OCI-LY7 (cell line): ENCODE measurements around the gene CHAF1A. TPM values are rescaled to one million over a fixed set of nuclear protein-coding genes. Genes with fewer than 3 reads are reported as not detected.

Source experiments
- BruUV-seq: library from RNA; stranded (reverse); fragments of 400-500 nt; replicated peaks from 2 replicates; lab custom pipeline; 2021; lab: Mats Ljungman, UMichigan
- CTCF ChIA-PET: fragments of 300-600 bp; sonication (Branson Sonifier 250); formaldehyde crosslinking; loops from one replicate; lab custom pipeline; 2022; ENCODE audit warnings: antibody characterized with exemption; ENCODE audit not compliant: unreplicated experiment; lab: Charles Lee
- POLR2A ChIA-PET: fragments of 300-600 bp; sonication (Branson Sonifier 250); formaldehyde crosslinking; loops from one replicate; lab custom pipeline; 2022; ENCODE audit warnings: antibody characterized with exemption; lab: Charles Lee
- DNase-seq: peaks from one replicate; pipeline ENCODE4 v3.0.0-alpha.2; 2015; ENCODE audit warnings: low spot score
- H2AFZ ChIP-seq: fragments of 200-600 bp; sonication (generic), shearing (Covaris generic); 2 replicates; pipeline ENCODE4 v1.6.1; 2014; ENCODE audit warnings: mild to moderate bottlenecking, antibody characterized with exemption, low read length, moderate library complexity
- H3K27ac ChIP-seq: fragments of 200-600 bp; sonication (generic); 2 replicates; pipeline ENCODE4 v1.5.1; 2014; ENCODE audit warnings: mixed run types, low read depth, mild to moderate bottlenecking, moderate library complexity, low read length, inconsistent platforms; ENCODE audit not compliant: poor library complexity, severe bottlenecking
- H3K36me3 ChIP-seq: fragments of 200-600 bp; sonication (generic); 2 replicates; pipeline ENCODE4 v1.6.1; 2014; ENCODE audit warnings: mild to moderate bottlenecking, antibody characterized with exemption, low read length, moderate library complexity, mixed read lengths; ENCODE audit not compliant: insufficient read depth
- H3K4me1 ChIP-seq: fragments of 200-600 bp; sonication (generic); 2 replicates; pipeline ENCODE4 v1.5.1; 2014; ENCODE audit warnings: mild to moderate bottlenecking, low read length; ENCODE audit not compliant: insufficient read depth, poor library complexity, severe bottlenecking
- H3K4me2 ChIP-seq: fragments of 200-600 bp; sonication (generic); 2 replicates; pipeline ENCODE4 v1.6.1; 2014; ENCODE audit warnings: mild to moderate bottlenecking, low read length
- H3K4me3 ChIP-seq: fragments of 200-600 bp; sonication (generic); 2 replicates; pipeline ENCODE4 v1.5.1; 2014; ENCODE audit warnings: mild to moderate bottlenecking, low read depth, low read length; ENCODE audit not compliant: poor library complexity, severe bottlenecking
- H3K79me2 ChIP-seq: fragments of 200-600 bp; sonication (generic); 2 replicates; pipeline ENCODE4 v1.6.1; 2016; ENCODE audit warnings: low read depth, mild to moderate bottlenecking, low read length, moderate library complexity, mixed read lengths; ENCODE audit not compliant: insufficient read depth
- H3K9me2 ChIP-seq: fragments of 200-600 bp; sonication (generic); 2 replicates; pipeline ENCODE4 v1.6.1; 2016; ENCODE audit warnings: mild to moderate bottlenecking, low read length, mixed read lengths; ENCODE audit not compliant: insufficient read depth
- H3K9me3 ChIP-seq: fragments of 200-600 bp; sonication (generic); 2 replicates; pipeline ENCODE4 v1.6.1; 2014; ENCODE audit warnings: mild to moderate bottlenecking, mixed run types, low read length, mixed read lengths
- H4K20me1 ChIP-seq: fragments of 200-600 bp; sonication (generic); 2 replicates; pipeline ENCODE4 v1.6.1; 2014; ENCODE audit warnings: mild to moderate bottlenecking, antibody characterized with exemption, low read length, moderate library complexity, mixed read lengths; ENCODE audit not compliant: insufficient read depth
- CTCF ChIP-seq: fragments of 200-600 bp; sonication (generic); conservative IDR thresholded peaks from 2 replicates; pipeline ENCODE4 v1.5.1; 2014; ENCODE audit warnings: mild to moderate bottlenecking, antibody characterized with exemption, low read length, moderate library complexity, mixed read lengths
- EZH2phosphoT487 ChIP-seq: fragments of 200-600 bp; sonication (generic); IDR thresholded peaks from 2 replicates; pipeline ENCODE4 v1.6.1; 2018; ENCODE audit warnings: low read depth, borderline replicate concordance, mild to moderate bottlenecking, mixed run types, antibody characterized with exemption, low read length, moderate library complexity, mixed read lengths
- intact Hi-C: fragments of 100-400 bp; cut with micrococcal nuclease; formaldehyde crosslinking; loops from one replicate; pipeline ENCODE4 v1.10.0; 2022; ENCODE audit not compliant: unreplicated experiment
- total RNA-seq, 2 experiments: library from RNA; depleted of rRNA in 1 of 2; stranded (reverse); fragments of >200 nt in 1 of 2; shearing (Covaris generic) in 1 of 2; gene quantifications; 2 replicates each; pipeline ENCODE4 v1.2.3, GENCODE V29; 2014 to 2022

CHAF1A gene
- total RNA-seq, 2 experiments from 2014 or later, result 107 to 119 TPM

DNA sequence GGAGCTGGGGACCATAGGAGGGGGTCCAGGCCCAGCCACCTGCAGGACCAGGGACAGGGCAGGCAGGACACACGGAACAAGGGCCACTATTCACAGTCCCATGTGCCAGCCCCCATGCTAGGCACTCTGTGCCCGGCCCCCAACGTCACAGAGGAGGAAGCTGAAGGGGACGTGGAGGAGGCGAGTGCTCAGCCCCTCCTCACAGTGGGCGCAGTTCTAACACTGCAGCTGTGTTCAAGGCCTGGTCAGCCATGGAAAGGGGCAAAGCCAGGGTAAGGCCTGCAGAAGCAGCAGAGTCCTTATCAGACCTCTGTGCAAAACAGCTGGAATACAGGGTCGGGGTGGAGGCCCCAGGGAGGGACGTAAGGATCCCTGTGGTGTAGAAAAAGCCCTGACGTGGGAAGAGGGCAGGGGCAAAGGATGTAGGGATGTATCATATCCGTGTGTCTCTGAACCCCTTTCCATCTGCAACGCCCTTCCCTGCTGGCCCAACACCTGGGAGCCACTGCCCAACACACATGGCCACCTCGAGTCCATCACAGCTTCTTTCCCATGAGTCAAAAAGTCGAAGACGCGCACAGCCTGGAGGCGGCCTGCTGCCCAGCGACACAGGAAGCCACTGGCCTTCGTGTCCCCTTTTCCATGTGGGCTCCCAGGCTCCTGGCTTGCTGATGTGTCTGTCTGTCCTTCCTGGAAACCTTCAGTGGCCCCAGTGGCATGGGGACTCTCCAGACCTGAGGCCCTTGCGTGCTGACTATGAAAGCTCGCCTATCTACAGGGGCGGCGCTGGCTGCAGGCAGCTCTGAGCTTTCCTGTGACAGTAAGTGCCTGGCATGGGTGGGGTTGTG, 30.1 kb upstream of the CHAF1A start:
- H4K20me1 ChIP-seq, result peaks cover 20% of the 10 kb centered on the region
- H3K79me2 ChIP-seq, result peaks cover 17% of the 10 kb centered on the region; the same call in 1 of the 2 replicates

GRCh38 chr19:4373013-4373367, 29.4 kb upstream of the CHAF1A start:
- peaks cover 20% of the 10 kb centered on the region for H4K20me1 ChIP-seq

More for the DNA sequence above, 30.1 kb upstream of the CHAF1A start:
- Histone ChIP-seq H3K9me2 (no peaks in the 10 kb centered on the region), H3K4me3 (no peak overlapping the region), H3K9me3 (no peaks in the 10 kb centered on the region), H3K36me3 (no peaks in the 10 kb centered on the region; the same call in 1 of the 2 replicates), H3K4me2 (no peak overlapping the region), H2AFZ (no peak overlapping the region), H3K4me1 (peaks cover 59% of the 10 kb centered on the region), H3K27ac (no peak overlapping the region)
- intact Hi-C loops, result no loop called here
- ChIA-PET CTCF (no interaction called here), POLR2A (no interaction called here)
- no peak for TF ChIP-seq CTCF
- no peak for TF ChIP-seq EZH2phosphoT487
- no TSS peak for BruUV-seq
- DNase-seq, result no peak

More at GRCh38 chr19:4373013-4373367, 29.4 kb upstream of the CHAF1A start:
- H3K4me1 ChIP-seq, result peaks cover 59% of the 10 kb centered on the region
- no peak overlapping the region for H2AFZ ChIP-seq
- no peak for DNase-seq
- ChIA-PET CTCF (no interaction called here), POLR2A (no interaction called here)
- intact Hi-C loops, result no loop called here
- H3K9me2 ChIP-seq, result no peaks in the 10 kb centered on the region
- BruUV-seq, result no TSS peak
- H3K9me3 ChIP-seq, result no peaks in the 10 kb centered on the region
- H3K36me3 ChIP-seq, result no peaks in the 10 kb centered on the region; the same call in 1 of the 2 replicates
- no peak overlapping the region for H3K27ac ChIP-seq
- peaks cover 17% of the 10 kb centered on the region; the same call in 1 of the 2 replicates for H3K79me2 ChIP-seq
- TF ChIP-seq CTCF (no peak), EZH2phosphoT487 (no peak)
- H3K4me3 ChIP-seq, result no peak overlapping the region
- no peak overlapping the region for H3K4me2 ChIP-seq
